AG10803 (cell line): ENCODE data around the gene SLC7A7.
"Not testable (repeated sequence)": the region's sequence is repeated elsewhere in the genome, so short reads cannot be mapped to it uniquely, and the experiment has no call there.

Source experiments
- DNase-seq: peaks from one replicate; pipeline ENCODE4 v3.0.0; 2010; ENCODE audit warnings: low read depth
- H3K4me3 ChIP-seq: 2 replicates; pipeline ENCODE4 v1.5.1; 2011; ENCODE audit warnings: mild to moderate bottlenecking, low read length, control low read depth
- CTCF ChIP-seq: conservative IDR thresholded peaks from 2 replicates; pipeline ENCODE4 v1.5.1; 2011; ENCODE audit warnings: mild to moderate bottlenecking, low read length, control low read depth, inconsistent platforms

Gene SLC7A7

GRCh38 chr14:22780941-22781300 lies 34.3 kb downstream of the SLC7A7 start:
- no peak for DNase-seq
- TF ChIP-seq CTCF = no peak
- no peak overlapping the region for H3K4me3 ChIP-seq

GRCh38 chr14:22780105-22780679 lies 35.0 kb downstream of the SLC7A7 start:
- no peak for TF ChIP-seq CTCF
- no peak overlapping the region for H3K4me3 ChIP-seq
- DNase-seq = no peak

- no peak for TF ChIP-seq CTCF
- no peak overlapping the region for H3K4me3 ChIP-seq
- DNase-seq = no peak
These were observed 37.2 kb downstream of the SLC7A7 start for GRCh38 chr14:22778084-22778483.

GRCh38 chr14:22776849-22777248 lies 38.4 kb downstream of the SLC7A7 start:
- H3K4me3 ChIP-seq, DNase-seq: not testable (repeated sequence)

- TF ChIP-seq CTCF = no peak
- H3K4me3 ChIP-seq = no peak overlapping the region
- no peak for DNase-seq
These were observed 39.0 kb downstream of the SLC7A7 start for GRCh38 chr14:22776215-22776614.

GRCh38 chr14:22774011-22774706 lies 41.1 kb downstream of the SLC7A7 start:
- no peak for TF ChIP-seq CTCF
- H3K4me3 ChIP-seq = no peak overlapping the region
- DNase-seq = no peak

- no peak for DNase-seq
- TF ChIP-seq CTCF = no peak
These were observed 41.8 kb downstream of the SLC7A7 start for GRCh38 chr14:22773162-22774010.

More at GRCh38 chr14:22773162-22774010, 41.8 kb downstream of the SLC7A7 start:
- no peak overlapping the region for H3K4me3 ChIP-seq
